ENCODE data around the gene ISCU.

DNA sequence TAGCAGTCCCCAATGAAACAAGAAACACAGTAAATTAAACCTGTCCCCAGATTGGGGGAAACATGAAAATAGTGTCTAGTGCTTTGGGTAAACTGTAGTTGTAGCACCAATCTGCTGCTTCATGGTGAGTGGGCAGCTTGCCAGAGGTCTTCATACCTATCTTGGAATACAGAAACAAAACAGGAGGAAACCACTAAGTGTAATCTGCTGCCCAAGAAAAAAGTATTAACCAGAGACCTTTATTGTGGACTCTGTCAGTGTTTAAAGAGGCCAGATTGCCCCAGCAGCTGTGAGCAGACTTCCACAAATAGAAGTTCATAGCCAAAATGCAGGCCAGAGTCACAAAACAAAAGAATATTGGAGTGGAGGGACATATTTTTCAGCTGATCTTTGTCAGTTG, 2.3 kb downstream of the ISCU start:
- TF ChIP-seq, protein P1, sequence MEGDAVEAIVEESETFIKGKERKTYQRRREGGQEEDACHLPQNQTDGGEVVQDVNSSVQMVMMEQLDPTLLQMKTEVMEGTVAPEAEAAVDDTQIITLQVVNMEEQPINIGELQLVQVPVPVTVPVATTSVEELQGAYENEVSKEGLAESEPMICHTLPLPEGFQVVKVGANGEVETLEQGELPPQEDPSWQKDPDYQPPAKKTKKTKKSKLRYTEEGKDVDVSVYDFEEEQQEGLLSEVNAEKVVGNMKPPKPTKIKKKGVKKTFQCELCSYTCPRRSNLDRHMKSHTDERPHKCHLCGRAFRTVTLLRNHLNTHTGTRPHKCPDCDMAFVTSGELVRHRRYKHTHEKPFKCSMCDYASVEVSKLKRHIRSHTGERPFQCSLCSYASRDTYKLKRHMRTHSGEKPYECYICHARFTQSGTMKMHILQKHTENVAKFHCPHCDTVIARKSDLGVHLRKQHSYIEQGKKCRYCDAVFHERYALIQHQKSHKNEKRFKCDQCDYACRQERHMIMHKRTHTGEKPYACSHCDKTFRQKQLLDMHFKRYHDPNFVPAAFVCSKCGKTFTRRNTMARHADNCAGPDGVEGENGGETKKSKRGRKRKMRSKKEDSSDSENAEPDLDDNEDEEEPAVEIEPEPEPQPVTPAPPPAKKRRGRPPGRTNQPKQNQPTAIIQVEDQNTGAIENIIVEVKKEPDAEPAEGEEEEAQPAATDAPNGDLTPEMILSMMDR (IDR thresholded peaks at IDR 0.05): no peak
- no peak for TF ChIP-seq POLR2A (IDR thresholded peaks at IDR 0.05)

Data from thyroid gland (tissue), 4 donors.